Keratinocyte (primary cell): ENCODE measurements around the gene DIAPH2. TPM values are rescaled to one million over a fixed set of nuclear protein-coding genes. Genes with fewer than 3 reads are reported as not detected.

Source experiments
- DNase-seq: peaks from one replicate; pipeline ENCODE4 v3.0.0-alpha.2; 2011; ENCODE audit warnings: low read depth, missing footprints, low spot score
- FAIRE-seq: peaks from 2 replicates; lab custom pipeline; 2011; peaks lifted over from hg19 to GRCh38; lab: Jason Lieb, UNC
- H2AFZ ChIP-seq: 2 replicates; pipeline ENCODE4 v1.6.0; 2012; ENCODE audit warnings: low read length, control low read depth, inconsistent platforms; ENCODE audit not compliant: control insufficient read depth
- H3K27ac ChIP-seq: 2 replicates; pipeline ENCODE4 v1.5.1; 2011; ENCODE audit warnings: low read length; ENCODE audit not compliant: control insufficient read depth, insufficient read depth
- H3K27me3 ChIP-seq: 3 replicates; pipeline ENCODE4 v1.6.0; 2011; ENCODE audit warnings: low read length; ENCODE audit not compliant: control insufficient read depth, insufficient read depth; ENCODE audit errors: extremely low read depth
- H3K36me3 ChIP-seq, 2 experiments: 2 replicates in 1 of 2; 3 replicates in 1 of 2; pipeline ENCODE4 v1.5.1; 2011; ENCODE audit warnings: low read length in 2 of 2, mild to moderate bottlenecking in 1 of 2; ENCODE audit not compliant: control insufficient read depth in 2 of 2, insufficient read depth in 2 of 2; ENCODE audit errors: extremely low read depth in 1 of 2
- H3K4me1 ChIP-seq: 3 replicates; pipeline ENCODE4 v1.5.1; 2011; ENCODE audit warnings: low read length; ENCODE audit not compliant: control insufficient read depth, insufficient read depth; ENCODE audit errors: extremely low read depth
- H3K4me2 ChIP-seq: 3 replicates; pipeline ENCODE4 v1.6.0; 2011; ENCODE audit warnings: low read depth, low read length; ENCODE audit not compliant: control insufficient read depth, insufficient read depth; ENCODE audit errors: extremely low read depth
- H3K4me3 ChIP-seq, 3 experiments: fragments of 200-600 bp in 1 of 3; sonication (generic) in 1 of 3; 2 replicates in 2 of 3; 3 replicates in 1 of 3; pipeline ENCODE4 v1.5.1; 2011 to 2016; ENCODE audit warnings: low read length in 3 of 3, mild to moderate bottlenecking in 3 of 3, control low read depth in 2 of 3, inconsistent platforms in 1 of 3, low read depth in 1 of 3, mixed read lengths in 1 of 3, mixed run types in 1 of 3, moderate library complexity in 1 of 3; ENCODE audit not compliant: control insufficient read depth in 2 of 3, insufficient read depth in 2 of 3; ENCODE audit errors: extremely low read depth in 1 of 3
- H3K79me2 ChIP-seq: 2 replicates; pipeline ENCODE4 v1.6.0; 2012; ENCODE audit warnings: low read length; ENCODE audit not compliant: control insufficient read depth, insufficient read depth
- H3K9ac ChIP-seq: 3 replicates; pipeline ENCODE4 v1.6.0; 2011; ENCODE audit warnings: low read length; ENCODE audit not compliant: control insufficient read depth, insufficient read depth; ENCODE audit errors: extremely low read depth
- H3K9me1 ChIP-seq: 3 replicates; pipeline ENCODE4 v1.6.0; 2011; ENCODE audit warnings: low read length; ENCODE audit not compliant: control insufficient read depth, insufficient read depth; ENCODE audit errors: extremely low read depth
- H3K9me3 ChIP-seq: 2 replicates; pipeline ENCODE4 v1.5.1; 2012; ENCODE audit warnings: low read depth, low read length; ENCODE audit not compliant: control insufficient read depth
- H4K20me1 ChIP-seq: 3 replicates; pipeline ENCODE4 v1.6.0; 2011; ENCODE audit warnings: low read length; ENCODE audit not compliant: control insufficient read depth, insufficient read depth; ENCODE audit errors: extremely low read depth
- EZH2 ChIP-seq: IDR thresholded peaks from one replicate; pipeline ENCODE4 v1.6.1; 2012; ENCODE audit warnings: inconsistent platforms, mild to moderate bottlenecking, low read length, moderate library complexity
- dilution Hi-C: fragments of 300-500 bp; cut with MboI; formaldehyde crosslinking; loops from one replicate; pipeline ENCODE4 v1.7.0; 2020; ENCODE audit warnings: low sequenced_read_pairs; ENCODE audit not compliant: extremely low pct_ligation_motif_present
- polyA plus RNA-seq, 5 experiments: library from polyadenylated mRNA; depleted of rRNA in 3 of 5; stranded (reverse) in 3 of 5; stranded (forward) in 1 of 5; unstranded in 1 of 5; fragments of >200 nt; gene quantifications; 1 replicate in 1 of 5; 2 replicates in 3 of 5; 3 replicates in 1 of 5; pipeline versions ENCODE4 v1.2.1 to v1.2.3, GENCODE V29; 2011 to 2012; ENCODE audit warnings: missing spikeins in 2 of 5, low read depth in 1 of 5, low replicate concordance in 1 of 5
- TF ChIP-seq, protein P1 (sequence below), 3 experiments: IDR thresholded peaks in 1 of 3; conservative IDR thresholded peaks in 1 of 3; optimal IDR thresholded peaks in 1 of 3; 2 replicates in 2 of 3; 3 replicates in 1 of 3; pipeline versions ENCODE3 to v1.5.1; 2011; ENCODE audit warnings: low read length in 3 of 3, mild to moderate bottlenecking in 3 of 3, moderate library complexity in 2 of 3, control low read depth in 1 of 3, inconsistent platforms in 1 of 3; ENCODE audit not compliant: insufficient read depth in 2 of 3; ENCODE audit errors: extremely low read depth in 1 of 3

Gene DIAPH2
- polyA plus RNA-seq, 1 donor (not counting 4 experiments of a cell fraction or from before 2014, with no cell fraction given): 7.4 TPM

DNA sequence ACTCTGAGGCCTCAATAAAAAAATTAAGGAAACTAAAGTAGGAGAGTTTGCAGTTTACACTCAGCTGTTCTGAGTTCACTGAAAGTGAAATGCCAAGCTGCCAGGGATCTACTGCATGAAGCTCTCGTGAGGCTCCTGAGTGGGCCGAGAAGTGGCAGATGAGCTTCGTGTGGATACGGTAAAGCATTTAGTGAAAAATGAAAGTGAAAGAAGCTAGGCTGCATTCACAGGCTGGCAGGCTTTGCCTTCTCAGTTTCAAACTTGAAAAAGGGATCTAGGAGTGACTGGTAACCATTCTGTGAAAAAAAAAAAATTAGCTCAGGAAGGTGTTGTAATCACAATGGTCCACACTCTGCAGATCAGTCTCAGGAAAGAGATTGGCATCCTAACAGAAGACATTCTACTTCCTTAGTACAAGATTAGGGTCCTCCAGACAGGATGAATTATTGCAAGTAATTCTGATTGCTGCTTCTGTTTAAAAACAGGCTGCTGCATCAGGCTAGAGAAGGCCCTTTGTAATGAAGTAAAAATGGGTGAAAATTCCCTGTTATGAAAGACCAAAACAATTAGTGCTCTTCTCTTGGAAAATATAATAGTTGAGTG lies 879.0 kb downstream of the DIAPH2 start:
- no peak overlapping the region for H3K9ac ChIP-seq
- peak overlapping the region in 2 of 3 experiments; percentile 29 to 36 for H3K4me3 ChIP-seq
- H3K4me1 ChIP-seq: no peaks in the 10 kb centered on the region
- dilution Hi-C loops: no loop called here
- no peaks in the 10 kb centered on the region for H3K36me3 ChIP-seq
- H3K4me2 ChIP-seq: peak overlapping the region; percentile 61
- no peaks in the 10 kb centered on the region for H4K20me1 ChIP-seq
- H3K9me1 ChIP-seq: no peaks in the 10 kb centered on the region
- no peaks in the 10 kb centered on the region for H3K27me3 ChIP-seq
- no peaks in the 10 kb centered on the region for H3K79me2 ChIP-seq
- H3K9me3 ChIP-seq: no peaks in the 10 kb centered on the region
- DNase-seq (no peak), FAIRE-seq (no peak)
- H2AFZ ChIP-seq: peak overlapping the region; percentile 50
- TF ChIP-seq EZH2: no peak
- TF ChIP-seq, protein P1, sequence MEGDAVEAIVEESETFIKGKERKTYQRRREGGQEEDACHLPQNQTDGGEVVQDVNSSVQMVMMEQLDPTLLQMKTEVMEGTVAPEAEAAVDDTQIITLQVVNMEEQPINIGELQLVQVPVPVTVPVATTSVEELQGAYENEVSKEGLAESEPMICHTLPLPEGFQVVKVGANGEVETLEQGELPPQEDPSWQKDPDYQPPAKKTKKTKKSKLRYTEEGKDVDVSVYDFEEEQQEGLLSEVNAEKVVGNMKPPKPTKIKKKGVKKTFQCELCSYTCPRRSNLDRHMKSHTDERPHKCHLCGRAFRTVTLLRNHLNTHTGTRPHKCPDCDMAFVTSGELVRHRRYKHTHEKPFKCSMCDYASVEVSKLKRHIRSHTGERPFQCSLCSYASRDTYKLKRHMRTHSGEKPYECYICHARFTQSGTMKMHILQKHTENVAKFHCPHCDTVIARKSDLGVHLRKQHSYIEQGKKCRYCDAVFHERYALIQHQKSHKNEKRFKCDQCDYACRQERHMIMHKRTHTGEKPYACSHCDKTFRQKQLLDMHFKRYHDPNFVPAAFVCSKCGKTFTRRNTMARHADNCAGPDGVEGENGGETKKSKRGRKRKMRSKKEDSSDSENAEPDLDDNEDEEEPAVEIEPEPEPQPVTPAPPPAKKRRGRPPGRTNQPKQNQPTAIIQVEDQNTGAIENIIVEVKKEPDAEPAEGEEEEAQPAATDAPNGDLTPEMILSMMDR (optimal IDR thresholded peaks at IDR 0.05 in 1 of 3, IDR thresholded peaks at IDR 0.05 in 1 of 3, conservative IDR thresholded peaks at IDR 0.05 in 1 of 3; ENCODE audit: extremely low read depth in 1 of 3, insufficient read depth in 2 of 3, low read length in 3 of 3): no peak
- no peak overlapping the region for H3K27ac ChIP-seq

DNA sequence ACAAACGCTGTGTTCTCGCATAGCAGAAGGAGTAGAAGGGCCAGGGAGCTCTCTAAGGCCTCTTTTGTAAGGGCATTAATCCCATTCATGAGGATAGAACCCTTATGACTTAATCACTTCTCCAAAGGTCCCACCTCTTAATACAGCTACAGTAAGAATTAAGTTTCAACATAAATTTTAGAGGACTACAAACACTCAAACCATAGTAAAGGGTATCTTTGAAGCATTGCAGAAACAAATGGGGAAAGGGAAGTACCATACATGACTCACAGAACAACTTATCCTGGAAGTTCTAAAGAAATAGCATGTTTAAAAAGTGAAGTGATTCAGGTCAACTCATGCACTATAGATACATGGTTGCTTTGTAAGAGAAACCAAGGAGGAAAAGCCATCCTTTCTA lies 879.9 kb downstream of the DIAPH2 start:
- TF ChIP-seq, protein P1 (optimal IDR thresholded peaks at IDR 0.05 in 1 of 3, IDR thresholded peaks at IDR 0.05 in 1 of 3, conservative IDR thresholded peaks at IDR 0.05 in 1 of 3; ENCODE audit: extremely low read depth in 1 of 3, insufficient read depth in 2 of 3, low read length in 3 of 3): no peak
- TF ChIP-seq EZH2: no peak

More for the DNA sequence above, 879.9 kb downstream of the DIAPH2 start:
- Histone ChIP-seq H3K27ac (no peak overlapping the region), H3K4me1 (no peaks in the 10 kb centered on the region), H3K36me3 (no peaks in the 10 kb centered on the region), H2AFZ (no peak overlapping the region), H3K79me2 (no peaks in the 10 kb centered on the region), H4K20me1 (no peaks in the 10 kb centered on the region), H3K4me3 (no peak overlapping the region), H3K27me3 (no peaks in the 10 kb centered on the region), H3K9me1 (no peaks in the 10 kb centered on the region), H3K9me3 (no peaks in the 10 kb centered on the region), H3K9ac (no peak overlapping the region), H3K4me2 (no peak overlapping the region)
- dilution Hi-C loops: no loop called here
- FAIRE-seq (no peak), DNase-seq (no peak)
